ENCODE data around the gene ABLIM3. TPM values are rescaled to one million over a fixed set of nuclear protein-coding genes. Genes with fewer than 3 reads are reported as not detected.

ABLIM3 gene
- total and polyA plus RNA-seq, 2 experiments from 2014 or later, result 0.19 to 2.2 TPM

DNA sequence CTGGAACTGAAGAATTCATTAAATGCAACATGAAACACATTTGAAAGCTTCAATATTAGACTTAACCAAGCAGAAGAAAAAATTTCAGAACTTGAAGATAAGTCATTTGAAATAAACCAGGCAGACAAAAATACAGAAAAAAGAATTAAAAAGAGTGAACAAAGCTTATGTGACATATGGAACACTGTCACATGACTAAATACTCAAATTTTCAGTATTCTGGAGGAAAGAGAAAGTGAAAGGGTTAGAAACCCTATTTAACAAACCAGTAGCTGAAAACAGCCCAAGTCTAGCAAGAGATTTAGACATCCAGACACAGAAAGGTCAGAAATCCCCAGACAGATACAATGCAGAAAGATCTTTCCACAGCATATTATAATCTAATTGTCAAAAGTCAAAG is 41.4 kb upstream of the ABLIM3 start:
- H3K36me3 Mint-ChIP-seq (ENCODE audit: low read depth), result no peaks in the 10 kb centered on the region; the same call in 1 of the 3 replicates
- no peak overlapping the region for H3K4me3 Mint-ChIP-seq
- no peak overlapping the region for H3K27ac Mint-ChIP-seq
- H4K20me1 ChIP-seq (replicated peaks; ENCODE audit: insufficient read depth), result no peaks in the 10 kb centered on the region
- H3K4me2 ChIP-seq, result no peak overlapping the region
- no peak overlapping the region for H3K4me3 ChIP-seq
- H3K27me3 ChIP-seq (ENCODE audit: insufficient read depth), result no peaks in the 10 kb centered on the region
- no peak overlapping the region for H3K27ac ChIP-seq (ENCODE audit: low read depth)
- no peaks in the 10 kb centered on the region for H3K27me3 Mint-ChIP-seq (ENCODE audit: insufficient read depth, low read depth, poor library complexity)
- TF ChIP-seq ZNF114 (CRISPR knock-in tag; IDR thresholded peaks at IDR 0.05) (no peak), JUNB (IDR thresholded peaks at IDR 0.05; ENCODE audit: unreplicated experiment) (no peak)
- H3F3A ChIP-seq (replicated peaks; ENCODE audit: low read depth), result no peaks in the 10 kb centered on the region
- no peaks in the 10 kb centered on the region for H3K4me1 Mint-ChIP-seq
- ATAC-seq, result no peak
- H3K4me1 ChIP-seq (ENCODE audit: insufficient read depth), result no peaks in the 10 kb centered on the region
- no peak for DNase-seq (ENCODE audit: low spot score)
- H3K79me2 ChIP-seq (replicated peaks; ENCODE audit: insufficient read depth), result no peaks in the 10 kb centered on the region
- no peak overlapping the region for H2AFZ ChIP-seq
- no peaks in the 10 kb centered on the region for H3K36me3 ChIP-seq (ENCODE audit: insufficient read depth)
- no peaks in the 10 kb centered on the region for H3K9me2 ChIP-seq (ENCODE audit: insufficient read depth)
- peaks cover 24% of the 10 kb centered on the region for H3K9me3 Mint-ChIP-seq

DNA sequence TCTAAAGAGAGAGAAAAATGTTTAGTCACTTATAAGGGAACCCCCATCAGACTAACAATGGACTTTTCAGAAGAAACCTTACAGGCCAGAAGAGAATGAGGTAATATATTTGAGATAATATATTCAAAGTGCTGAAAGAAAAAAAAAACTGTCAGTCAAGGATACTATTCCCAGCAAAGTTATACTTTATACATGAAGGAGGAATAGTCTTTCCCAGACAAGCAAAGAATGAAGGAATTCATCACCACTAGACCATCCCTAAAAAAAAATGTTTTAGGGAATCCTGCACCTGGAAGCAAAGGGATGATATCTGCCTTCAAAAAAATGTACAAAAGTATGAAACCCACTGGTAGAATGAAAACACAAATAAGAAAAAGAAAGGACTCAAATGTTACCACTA is 41.0 kb upstream of the ABLIM3 start:
- no peaks in the 10 kb centered on the region for H3K27me3 ChIP-seq (ENCODE audit: insufficient read depth)
- no peak overlapping the region for H3K4me3 ChIP-seq
- no peak overlapping the region for H3K4me3 Mint-ChIP-seq
- H3K79me2 ChIP-seq (replicated peaks; ENCODE audit: insufficient read depth), result no peaks in the 10 kb centered on the region
- H3K36me3 Mint-ChIP-seq (ENCODE audit: low read depth), result no peaks in the 10 kb centered on the region; the same call in 1 of the 3 replicates
- no peak overlapping the region for H3K27ac Mint-ChIP-seq
- no peaks in the 10 kb centered on the region for H3K4me1 Mint-ChIP-seq
- H3K9me3 Mint-ChIP-seq, result peaks cover 24% of the 10 kb centered on the region
- no peak overlapping the region for H3K27ac ChIP-seq (ENCODE audit: low read depth)
- no peaks in the 10 kb centered on the region for H3K27me3 Mint-ChIP-seq (ENCODE audit: insufficient read depth, low read depth, poor library complexity)
- DNase-seq (ENCODE audit: low spot score) (no peak), ATAC-seq (no peak)
- no peaks in the 10 kb centered on the region for H3K36me3 ChIP-seq (ENCODE audit: insufficient read depth)
- H3K4me2 ChIP-seq, result no peak overlapping the region
- H2AFZ ChIP-seq, result no peak overlapping the region
- H3K9me2 ChIP-seq (ENCODE audit: insufficient read depth), result no peaks in the 10 kb centered on the region
- no peaks in the 10 kb centered on the region for H3F3A ChIP-seq (replicated peaks; ENCODE audit: low read depth)
- H4K20me1 ChIP-seq (replicated peaks; ENCODE audit: insufficient read depth), result no peaks in the 10 kb centered on the region
- H3K4me1 ChIP-seq (ENCODE audit: insufficient read depth), result no peaks in the 10 kb centered on the region
- TF ChIP-seq EZH2phosphoT487 (IDR thresholded peaks at IDR 0.05; ENCODE audit: unreplicated experiment), result no peak
- TF ChIP-seq, protein P1, sequence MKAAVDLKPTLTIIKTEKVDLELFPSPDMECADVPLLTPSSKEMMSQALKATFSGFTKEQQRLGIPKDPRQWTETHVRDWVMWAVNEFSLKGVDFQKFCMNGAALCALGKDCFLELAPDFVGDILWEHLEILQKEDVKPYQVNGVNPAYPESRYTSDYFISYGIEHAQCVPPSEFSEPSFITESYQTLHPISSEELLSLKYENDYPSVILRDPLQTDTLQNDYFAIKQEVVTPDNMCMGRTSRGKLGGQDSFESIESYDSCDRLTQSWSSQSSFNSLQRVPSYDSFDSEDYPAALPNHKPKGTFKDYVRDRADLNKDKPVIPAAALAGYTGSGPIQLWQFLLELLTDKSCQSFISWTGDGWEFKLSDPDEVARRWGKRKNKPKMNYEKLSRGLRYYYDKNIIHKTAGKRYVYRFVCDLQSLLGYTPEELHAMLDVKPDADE (IDR thresholded peaks at IDR 0.05), result no peak
- no peak for TF ChIP-seq POLR2AphosphoS5 (IDR thresholded peaks at IDR 0.05; ENCODE audit: low read depth)
- TF ChIP-seq NANOG (IDR thresholded peaks at IDR 0.05; ENCODE audit: borderline replicate concordance), result no peak
- TF ChIP-seq CTCF (conservative IDR thresholded peaks at IDR 0.05; ENCODE audit: low read depth in 2 of 2), result no peak
- no peak for TF ChIP-seq EZH2 (IDR thresholded peaks at IDR 0.05; ENCODE audit: low read depth, unreplicated experiment)
- no peak for TF ChIP-seq ZNF114 (CRISPR knock-in tag; IDR thresholded peaks at IDR 0.05)
- no peak for TF ChIP-seq ZNF462 (CRISPR knock-in tag; IDR thresholded peaks at IDR 0.05)
- no peak for TF ChIP-seq JUNB (IDR thresholded peaks at IDR 0.05; ENCODE audit: unreplicated experiment)
- TF ChIP-seq CREB1 (CRISPR knock-in tag; IDR thresholded peaks at IDR 0.05; ENCODE audit: low read depth), result no peak

Data from GM23338 (cell line).